GM21737 (cell line): Measurements from ENCODE around the gene MUS81.

ENCODE experiments used
- ATAC-seq: cut with Tn5 transposase; IDR thresholded peaks from one replicate; pipeline ENCODE4 v1.9.1; 2021; ENCODE audit warnings: mild to moderate bottlenecking, moderate library complexity; ENCODE audit not compliant: unreplicated experiment

Gene MUS81

DNA sequence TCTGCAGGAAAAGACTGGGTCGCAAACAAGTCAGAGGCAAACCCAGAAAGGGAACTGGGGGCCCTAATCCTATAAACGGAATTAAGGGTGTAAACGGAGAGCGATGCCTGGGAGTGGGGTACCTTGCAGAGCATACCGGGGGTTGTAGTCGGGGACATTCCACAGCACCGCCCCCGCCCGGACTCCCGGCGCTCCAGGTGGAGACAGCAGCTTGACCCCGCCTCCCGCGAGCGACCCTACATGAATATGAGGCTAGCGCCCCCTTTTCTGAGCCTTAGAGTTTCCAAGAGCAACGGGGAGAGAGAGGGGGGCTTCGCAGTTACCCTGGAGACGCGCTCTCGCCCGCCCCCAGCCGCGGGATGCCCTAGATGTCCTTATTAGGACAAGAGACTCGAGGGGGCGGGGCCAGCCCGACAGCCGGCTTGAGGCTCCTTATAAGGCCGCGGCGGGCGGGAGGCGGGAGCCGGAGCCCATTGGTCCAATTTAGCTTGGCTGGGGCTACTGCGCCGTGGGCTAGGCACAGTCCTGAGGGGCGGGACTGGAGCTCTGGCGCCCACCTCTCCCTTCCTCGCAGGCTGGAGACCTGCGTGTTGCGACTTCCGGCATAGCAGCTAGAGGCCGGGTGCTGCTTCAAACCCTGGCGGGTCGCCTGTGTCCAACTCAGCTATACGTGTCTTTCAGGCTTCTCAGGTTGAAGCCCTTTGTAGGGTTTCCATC, 980 bp upstream of the MUS81 start:
- ATAC-seq, result peak; percentile 46

DNA sequence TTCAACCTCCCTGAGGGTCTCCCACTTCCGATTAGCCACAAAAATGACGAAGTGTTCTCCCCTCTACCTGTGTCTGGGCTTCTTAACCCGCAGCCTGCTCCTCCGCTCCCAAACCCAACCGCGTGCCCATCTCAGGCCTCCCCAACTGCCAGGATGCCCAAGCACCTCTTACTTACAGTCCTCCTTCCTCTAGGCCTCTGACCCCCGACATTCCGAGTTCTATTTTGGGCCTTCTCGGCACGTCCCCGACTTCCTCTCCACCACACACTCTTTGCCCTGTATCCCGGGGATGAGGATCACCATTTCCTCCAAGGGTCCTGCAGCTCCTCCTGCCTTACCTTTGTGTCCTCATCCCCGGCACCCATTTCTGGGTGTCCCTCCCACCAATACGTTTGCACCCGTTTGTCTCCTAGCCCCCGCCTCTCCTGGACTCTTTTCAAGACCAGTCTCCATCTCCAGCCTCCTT, 388 bp upstream of the MUS81 start:
- no peak for ATAC-seq

DNA sequence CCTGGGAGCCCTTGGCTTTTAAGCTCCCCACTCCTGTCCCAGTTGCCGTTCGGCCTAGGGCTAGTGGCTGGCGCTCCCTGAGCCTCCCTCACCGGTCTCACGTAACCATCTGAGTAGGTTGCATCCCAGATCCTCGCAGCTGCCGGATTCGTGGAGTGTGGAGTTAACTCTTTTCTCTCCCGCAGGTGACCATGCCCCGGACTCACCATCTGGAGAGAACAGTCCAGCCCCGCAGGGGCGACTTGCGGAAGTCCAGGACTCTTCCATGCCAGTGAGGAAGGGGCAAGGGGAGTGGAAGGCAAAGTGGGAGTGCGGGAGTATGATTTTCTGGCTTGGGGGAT, 902 bp downstream of the MUS81 start:
- ATAC-seq, result no peak

DNA sequence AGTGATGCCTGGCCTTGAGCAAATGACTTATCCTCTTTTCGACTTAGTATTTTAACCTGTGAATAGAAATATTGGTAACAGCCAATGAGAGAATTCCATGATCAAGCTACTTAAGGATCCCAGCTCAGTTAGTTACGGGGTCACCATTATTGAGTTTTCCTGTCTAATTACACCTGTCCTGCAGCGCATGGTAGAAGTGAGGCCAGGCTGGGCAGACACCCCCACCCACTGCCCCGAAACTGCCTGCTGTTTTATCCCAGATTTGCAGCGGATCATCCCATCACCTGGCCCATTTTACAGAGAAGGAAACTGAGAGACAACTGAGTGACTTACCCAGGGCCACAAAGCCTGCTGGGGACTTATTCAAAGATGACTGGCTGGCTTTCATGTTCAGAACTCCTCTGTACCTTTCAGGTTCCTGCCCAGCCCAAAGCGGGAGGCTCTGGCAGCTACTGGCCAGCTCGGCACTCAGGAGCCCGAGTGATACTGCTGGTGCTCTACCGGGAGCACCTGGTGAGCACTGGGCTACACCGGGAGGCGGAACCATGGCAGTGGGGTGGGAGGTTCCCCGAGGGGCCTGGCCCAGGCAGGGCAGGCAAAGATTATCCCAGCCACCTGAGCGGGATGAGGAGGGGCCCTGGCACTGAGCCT, 1.4 kb downstream of the MUS81 start:
- no peak for ATAC-seq

DNA sequence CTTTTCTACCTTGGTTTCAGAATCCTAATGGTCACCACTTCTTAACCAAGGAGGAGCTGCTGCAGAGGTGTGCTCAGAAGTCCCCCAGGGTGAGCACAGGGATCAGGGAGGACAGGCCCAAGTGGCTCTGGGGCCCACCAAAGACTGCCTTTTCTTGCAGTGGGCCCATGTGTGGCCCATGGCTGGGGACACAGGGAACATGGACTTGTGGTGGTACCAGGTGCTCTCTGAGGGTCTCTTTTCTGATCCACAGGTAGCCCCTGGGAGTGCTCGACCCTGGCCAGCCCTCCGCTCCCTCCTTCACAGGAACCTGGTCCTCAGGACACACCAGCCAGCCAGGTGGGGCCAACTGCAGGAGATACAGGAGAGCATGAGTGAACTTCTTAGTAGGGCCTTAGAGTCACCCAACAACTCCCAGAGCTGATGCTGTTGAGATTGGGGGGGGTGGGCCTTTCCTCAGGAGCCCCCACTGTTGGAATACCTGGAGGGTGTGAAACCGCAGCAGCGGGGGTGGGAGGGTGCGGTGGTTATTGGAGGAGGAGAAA, 2.0 kb downstream of the MUS81 start:
- no peak for ATAC-seq

DNA sequence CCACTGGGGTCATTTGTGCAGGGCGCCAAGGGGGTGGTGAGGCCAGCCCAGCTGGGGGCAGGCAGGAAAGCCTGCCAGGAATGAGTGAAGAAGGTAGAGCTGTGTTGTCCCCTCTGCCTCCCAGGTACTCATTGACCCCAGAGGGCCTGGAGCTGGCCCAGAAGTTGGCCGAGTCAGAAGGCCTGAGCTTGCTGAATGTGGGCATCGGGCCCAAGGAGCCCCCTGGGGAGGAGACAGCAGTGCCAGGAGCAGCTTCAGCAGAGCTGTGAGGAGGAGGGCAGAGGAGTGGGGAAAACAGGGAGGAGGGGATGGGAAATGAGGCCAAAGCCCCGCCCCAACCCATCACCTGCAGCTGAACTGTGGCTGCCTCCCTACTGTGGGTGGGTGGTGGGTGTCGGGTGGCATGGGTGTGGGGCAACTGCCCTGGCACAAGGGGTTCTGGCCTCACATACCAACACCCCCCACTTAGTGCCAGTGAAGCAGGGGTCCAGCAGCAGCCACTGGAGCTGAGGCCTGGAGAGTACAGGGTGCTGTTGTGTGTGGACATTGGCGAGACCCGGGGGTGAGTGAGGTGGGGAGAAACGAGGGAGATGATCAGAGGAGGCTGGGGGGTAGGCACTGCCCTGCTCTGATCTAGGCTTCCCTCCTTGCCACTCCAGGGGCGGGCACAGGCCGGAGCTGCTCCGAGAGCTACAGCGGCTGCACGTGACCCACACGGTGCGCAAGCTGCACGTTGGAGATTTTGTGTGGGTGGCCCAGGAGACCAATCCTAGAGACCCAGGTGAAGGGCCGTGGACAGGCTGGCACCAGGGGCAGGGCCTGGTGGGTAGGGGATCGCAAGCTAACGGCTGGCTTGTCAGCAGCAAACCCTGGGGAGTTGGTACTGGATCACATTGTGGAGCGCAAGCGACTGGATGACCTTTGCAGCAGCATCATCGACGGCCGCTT, 3.0 kb downstream of the MUS81 start:
- ATAC-seq, result no peak

DNA sequence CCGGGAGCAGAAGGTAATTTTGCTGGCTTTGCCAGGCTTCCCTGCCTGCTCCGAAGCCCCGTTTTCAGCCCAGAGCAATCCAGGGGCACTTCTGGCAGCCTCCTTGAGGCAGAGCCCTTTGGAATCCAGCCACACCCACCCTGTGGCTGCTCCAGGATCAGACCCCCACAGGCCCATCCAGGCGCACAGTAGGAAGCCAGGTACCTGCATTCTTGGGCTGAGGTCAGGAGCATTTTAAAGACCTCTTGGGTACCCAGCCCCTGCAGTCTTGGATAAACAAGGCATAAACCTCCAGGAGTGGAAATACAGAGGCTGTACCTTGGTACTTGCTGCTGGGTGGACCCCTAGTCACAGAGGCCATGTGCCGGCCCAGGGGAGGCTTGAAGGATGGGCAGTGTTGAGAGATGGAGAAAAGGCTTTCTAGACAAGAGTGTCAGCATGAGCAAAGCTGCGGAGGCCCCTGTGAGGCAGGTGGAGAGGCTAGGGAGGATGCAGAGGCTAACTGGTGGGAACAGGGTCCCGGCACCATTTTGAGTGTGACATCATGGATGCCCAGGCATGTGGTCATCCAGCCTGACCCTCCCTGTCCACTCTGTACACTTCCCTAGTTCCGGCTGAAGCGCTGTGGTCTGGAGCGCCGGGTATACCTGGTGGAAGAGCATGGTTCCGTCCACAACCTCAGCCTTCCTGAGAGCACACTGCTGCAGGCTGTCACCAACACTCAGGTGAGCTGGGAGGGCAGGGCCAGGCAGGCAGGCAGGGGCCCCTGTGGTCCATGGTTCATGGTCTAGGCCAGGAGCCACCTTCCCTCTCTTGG, 3.9 kb downstream of the MUS81 start:
- no peak for ATAC-seq

DNA sequence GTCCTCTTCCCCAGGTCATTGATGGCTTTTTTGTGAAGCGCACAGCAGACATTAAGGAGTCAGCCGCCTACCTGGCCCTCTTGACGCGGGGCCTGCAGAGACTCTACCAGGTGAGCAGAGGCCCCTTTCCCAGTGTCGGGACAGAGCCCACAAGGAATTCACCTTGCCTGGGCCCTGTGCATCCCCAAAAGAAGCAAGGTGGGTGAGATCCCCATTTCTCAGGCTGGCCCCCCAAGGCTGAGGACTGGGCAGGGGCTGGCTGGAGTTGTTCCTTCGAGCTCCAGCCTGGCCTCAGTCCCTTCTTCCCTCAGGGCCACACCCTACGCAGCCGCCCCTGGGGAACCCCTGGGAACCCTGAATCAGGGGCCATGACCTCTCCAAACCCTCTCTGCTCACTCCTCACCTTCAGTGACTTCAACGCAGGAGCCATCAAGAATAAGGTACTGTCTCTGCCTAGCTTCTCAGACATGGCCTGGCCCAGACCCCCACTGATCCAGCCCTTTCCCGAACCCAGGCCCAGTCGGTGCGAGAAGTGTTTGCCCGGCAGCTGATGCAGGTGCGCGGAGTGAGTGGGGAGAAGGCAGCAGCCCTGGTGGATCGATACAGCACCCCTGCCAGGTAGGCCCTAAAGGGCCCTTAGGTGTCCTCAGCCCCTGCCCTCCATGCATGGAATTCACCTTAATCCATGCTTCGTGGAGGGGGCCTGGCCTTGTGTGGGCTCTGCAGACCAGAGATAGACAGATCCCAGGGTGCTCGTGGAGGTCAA, 4.7 kb downstream of the MUS81 start:
- no peak for ATAC-seq

DNA sequence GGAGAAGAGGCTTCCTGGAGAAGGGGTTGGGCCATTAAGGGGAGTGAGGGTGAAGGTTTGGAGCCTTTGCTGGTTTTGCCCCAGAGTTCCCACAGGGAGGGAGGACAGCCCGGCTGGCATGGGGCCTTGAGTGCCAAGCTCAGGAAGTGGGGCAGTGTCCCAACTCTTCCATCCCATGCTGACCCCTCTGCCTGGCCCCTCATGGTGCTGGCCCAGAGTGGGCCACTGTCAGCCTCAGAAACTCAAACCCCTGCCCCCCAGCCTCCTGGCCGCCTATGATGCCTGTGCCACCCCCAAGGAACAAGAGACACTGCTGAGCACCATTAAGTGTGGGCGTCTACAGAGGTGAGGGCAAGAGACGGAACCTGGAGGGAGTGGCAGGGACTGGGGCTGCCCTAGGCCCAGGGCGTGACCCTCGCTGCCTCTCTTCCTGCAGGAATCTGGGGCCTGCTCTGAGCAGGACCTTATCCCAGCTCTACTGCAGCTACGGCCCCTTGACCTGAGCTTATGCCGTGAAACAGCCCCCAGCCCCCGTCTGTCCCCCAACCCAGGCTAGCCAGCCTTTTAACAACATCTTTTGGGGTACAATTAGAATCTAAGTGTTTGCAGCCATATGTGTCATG, 5.4 kb downstream of the MUS81 start:
- no peak for ATAC-seq

DNA sequence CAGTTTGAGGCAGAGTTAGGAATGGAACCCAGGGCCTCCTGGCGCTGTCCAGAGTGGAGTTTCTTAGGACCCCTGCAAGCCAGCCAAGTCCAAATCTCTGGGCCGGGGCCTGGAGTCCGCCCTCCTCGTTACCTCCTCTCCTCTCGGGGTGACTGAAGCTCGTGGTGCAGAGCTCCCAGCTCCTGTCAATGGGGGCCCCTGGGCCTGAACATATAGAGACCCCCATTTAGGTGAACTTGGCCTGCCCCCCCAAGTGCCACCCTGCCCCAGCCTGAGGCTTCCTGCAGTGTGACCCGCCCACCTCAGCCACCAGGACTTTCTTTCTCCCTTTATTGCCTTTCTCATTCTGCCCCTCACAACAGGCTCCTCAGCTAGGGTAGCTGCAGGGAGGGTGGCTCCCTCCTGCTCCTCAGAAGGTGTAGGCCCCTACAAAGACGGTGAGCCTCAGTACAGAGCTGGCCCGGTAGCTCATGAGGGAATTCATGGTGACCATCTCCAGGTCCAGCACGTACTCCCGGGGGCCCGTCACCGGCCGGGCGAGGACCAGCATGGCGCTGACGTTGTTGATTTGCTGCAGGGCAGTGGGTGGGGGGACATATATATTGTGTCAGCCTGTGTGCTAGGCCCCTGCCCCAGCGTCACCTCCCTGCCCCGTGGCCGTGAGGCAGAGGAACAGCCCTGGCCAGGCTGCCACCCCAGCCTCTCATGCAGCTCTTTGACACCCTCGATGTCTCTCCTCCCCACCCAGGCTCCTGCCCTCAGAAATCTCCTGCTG, 6.5 kb downstream of the MUS81 start:
- no peak for ATAC-seq

DNA sequence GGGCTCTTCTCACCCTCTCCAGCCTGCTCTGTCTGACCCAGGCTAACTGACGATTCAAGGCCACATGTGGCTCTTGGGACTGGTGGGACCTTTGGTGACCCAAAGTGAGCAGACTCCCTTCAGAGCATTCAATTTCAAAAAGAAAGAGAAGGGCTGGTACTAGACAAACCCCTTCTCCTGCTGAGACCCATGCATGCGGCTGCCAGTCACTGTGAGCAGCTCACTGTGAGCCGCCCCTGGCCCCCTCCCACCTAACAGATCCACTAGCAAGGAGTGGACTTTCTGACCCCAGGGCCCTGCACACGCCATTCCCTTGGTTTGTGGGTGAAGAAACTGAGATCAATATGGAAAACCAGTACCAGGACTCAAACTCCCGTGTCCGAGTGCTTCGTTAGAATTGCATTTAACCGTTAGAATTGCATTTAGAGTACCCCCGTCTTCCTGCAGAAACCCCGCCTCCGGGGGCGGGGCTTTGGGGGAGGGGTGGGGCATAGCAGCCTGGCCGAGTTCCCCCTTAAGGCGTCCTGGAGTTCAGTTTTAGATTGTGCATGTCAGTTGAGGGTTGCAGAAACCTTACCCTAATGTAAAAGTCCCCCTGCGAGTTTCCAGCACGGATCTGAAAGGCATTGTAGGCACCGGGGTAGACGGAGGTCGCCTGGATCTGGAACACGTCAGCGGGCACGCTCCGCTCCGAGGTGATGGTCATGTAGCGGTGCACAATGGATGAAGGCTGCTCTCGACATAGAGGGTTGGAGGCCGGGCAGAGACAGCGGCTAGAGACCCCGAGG, 7.2 kb downstream of the MUS81 start:
- ATAC-seq, result no peak

DNA sequence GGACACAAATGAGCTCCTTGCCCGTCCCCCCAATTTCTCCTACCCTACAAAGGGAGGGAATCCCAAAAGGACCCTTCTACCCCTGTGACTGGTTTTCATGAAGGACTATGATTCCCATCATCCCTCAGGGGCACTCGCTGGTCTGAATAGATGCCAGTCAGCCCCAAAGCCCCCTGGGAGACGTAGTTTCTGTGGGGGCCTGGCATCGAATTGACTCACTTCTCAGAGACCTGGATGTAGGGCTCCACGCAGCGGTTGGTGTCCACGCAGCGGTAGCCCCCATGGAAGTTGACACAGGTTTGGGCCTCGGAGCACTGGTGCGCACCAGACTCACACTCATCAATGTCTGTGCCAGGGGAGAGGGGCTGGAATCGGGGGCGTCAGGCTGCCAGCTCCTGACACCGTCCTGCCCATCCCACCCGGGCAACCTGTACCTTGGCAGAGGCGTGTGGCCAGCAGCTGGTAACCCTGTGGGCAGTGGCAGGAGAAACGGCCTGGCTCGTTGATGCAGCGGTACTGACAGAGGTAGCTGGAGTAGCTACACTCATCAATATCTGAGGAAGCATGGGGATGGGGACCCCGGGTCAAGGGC, 7.9 kb downstream of the MUS81 start:
- ATAC-seq, result no peak

DNA sequence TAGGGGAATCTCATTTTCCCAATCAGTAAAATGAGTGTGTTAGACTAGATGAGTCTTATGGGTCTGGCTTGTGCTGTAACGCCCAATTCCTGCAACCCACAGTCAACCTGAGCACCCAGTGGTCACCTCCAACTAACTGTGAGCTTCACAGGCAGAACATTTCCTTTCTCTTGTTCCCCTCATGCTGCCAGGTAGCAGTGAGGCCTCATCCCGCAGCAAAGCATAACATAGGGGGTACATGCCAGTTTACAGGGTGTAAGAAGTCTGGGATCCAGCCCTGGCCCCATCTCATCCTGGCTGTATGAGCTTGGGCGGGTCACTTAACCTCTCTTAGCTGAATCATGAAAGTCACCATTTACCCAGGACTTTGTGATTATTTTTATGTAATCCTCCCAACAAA, 8.7 kb downstream of the MUS81 start:
- no peak for ATAC-seq

DNA sequence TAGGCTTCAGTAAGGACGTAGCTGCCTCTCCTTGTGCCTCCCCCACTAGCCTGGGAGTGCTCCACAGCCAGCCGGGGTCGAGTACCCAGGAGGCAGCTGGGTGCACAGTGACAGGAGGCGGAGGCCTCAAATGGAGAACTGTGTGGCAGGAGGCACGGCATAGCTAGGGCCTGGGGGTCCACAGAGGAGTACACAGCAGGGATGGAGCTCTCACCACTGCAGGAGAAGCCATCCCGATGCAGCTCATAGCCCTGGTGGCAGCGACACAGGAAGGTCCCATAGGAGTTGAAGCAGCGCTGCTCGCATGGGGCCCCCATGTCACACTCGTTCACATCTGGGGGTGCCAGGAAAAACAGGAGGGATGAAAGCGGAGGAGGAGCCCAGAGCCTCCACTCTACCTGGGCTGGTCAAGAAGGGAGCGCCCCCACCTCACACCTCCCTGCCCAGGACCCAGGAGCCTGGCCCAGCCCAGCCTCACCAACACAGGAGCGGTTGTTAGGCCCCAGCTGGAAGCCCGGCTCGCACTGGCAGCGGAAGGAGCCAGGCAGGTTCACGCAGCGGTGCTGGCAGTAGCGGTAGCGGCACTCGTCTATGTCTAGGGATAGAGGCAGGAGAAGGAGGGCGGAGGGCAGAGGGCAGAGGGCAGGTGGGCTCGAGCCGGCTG, 9.5 kb downstream of the MUS81 start:
- no peak for ATAC-seq

DNA sequence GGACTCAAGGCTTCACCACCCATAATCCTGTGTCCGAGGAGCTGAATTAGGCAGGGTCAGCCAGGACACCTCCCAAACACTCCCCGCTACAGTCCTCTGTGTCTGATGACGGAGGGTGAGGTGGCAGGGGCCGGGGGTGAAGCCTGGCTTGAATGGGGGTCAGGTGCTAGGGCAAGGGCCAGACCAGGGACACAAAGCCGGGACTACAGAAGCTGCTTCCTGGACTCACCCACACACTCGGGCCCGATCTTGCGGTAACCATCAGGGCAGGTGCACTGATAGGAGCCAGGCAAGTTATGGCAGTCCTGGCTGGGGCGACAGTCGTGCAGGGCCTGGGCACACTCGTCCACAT, 10.1 kb downstream of the MUS81 start:
- no peak for ATAC-seq

DNA sequence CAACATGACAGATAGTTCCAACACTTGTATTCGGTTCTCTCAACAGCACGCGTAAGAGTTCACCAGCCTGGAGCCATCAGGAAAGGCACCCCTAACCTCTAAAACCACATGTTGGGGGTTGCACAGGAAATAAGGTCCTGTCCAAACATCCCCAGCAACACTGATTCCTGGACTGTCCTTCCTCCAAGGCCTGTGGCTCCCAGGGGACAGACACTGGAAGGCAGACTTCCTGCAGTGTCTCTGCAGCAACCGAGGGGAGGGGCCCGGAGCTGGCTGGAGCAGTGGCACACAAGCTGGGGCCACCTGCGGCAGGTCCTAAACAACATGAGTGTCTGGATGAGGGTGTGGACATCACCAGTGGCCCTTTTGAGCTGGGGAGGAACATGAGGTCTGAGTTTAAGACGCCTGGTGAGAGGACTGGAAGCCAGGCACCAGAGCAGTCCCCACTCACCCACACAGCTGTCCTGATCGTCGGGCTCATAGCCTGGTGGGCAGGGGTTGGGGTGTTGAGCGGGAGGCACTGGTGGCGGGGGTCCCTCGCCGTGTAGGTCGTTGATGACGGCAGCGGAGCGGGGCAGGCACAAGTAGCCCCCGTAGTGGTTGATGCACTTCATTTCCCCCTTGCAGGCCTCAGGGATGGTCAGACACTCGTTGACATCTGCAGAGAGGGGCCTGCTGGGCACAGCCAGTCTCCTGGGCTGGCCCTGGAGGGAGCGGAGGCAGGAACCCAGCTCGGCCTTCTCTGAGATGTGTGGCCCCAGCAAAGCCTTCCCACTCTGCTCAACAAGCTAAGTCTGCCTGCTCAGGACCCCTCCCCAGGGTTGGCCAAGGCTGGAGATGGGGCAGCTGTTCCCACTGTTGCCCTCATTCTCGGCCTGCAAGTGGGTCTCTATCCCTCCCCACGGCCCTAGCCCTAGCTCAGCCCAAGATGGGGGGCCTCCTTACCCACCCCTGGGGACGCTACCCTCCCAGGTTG, 10.8 kb downstream of the MUS81 start:
- ATAC-seq, result no peak
